Measurements from ENCODE around the gene HNRNPA0.

DNA sequence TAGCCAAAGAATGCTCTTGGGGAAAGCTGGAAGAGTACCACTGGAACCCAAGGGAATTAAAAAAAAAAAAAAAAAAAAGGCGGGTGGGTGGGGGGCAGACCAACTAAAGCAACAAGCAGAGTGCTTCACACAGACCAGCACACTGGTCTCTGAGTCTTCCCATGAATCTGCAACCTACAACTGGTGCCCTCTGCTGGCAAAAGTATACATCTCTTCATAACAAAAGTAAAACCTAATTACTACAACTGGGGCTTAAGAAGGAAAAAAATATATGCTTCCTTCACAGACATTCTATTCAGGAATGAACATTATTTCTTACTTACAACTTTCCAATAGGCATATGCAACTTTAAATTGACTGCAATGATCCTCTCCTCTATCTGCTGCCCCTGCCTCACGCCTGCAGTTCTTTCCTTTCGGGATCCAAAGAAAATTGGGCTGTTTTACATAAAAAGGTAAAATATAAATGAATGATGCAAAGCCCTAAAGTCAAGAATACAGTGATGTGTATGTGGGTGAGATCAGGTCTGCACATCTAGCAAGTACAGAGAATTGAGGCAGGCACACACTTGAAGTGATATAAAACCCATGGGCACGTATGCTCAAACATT is 11.0 kb downstream of the HNRNPA0 start:
- TF ChIP-seq CTCF (IDR thresholded peaks at IDR 0.05 in 8 of 11, conservative IDR thresholded peaks at IDR 0.05 in 3 of 11) (peak; percentile 29 to 72 (median 57)), POLR2A (IDR thresholded peaks at IDR 0.05) (no peak), POLR2AphosphoS5 (IDR thresholded peaks at IDR 0.05) (no peak)

Data from spleen (tissue), 7 donors.